CD4-positive, alpha-beta T cell treated with Interleukin-15 for 4 hours (primary cell): ENCODE results near the gene ARF5.

Experiments
- DNase-seq: peaks from one replicate; pipeline ENCODE4 v3.0.0-alpha.2; 2020; ENCODE audit warnings: low spot score

The ARF5 gene

GRCh38 chr7:127588697-127589482, 679 bp downstream of the ARF5 start:
- DNase-seq, result peak; percentile 26

DNA sequence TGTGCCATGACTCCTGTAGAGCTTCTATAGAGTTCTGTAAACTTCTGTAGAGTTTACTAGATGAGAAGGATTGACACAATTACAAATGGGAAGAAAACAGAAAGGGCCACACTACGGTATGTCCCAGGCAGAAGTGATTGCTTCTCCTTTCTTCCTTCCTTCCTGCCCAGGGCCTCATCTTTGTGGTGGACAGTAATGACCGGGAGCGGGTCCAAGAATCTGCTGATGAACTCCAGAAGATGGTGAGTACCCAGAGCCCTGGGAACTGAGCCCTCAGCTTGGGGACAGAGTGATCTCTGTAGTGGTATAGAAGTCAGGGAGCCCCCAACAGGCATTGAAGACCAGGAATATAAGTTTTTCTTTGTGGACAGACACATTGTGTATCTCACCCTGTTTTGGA, 1.7 kb downstream of the ARF5 start:
- DNase-seq, result no peak

GRCh38 chr7:127591189-127591588, 3.0 kb downstream of the ARF5 start:
- no peak for DNase-seq

DNA sequence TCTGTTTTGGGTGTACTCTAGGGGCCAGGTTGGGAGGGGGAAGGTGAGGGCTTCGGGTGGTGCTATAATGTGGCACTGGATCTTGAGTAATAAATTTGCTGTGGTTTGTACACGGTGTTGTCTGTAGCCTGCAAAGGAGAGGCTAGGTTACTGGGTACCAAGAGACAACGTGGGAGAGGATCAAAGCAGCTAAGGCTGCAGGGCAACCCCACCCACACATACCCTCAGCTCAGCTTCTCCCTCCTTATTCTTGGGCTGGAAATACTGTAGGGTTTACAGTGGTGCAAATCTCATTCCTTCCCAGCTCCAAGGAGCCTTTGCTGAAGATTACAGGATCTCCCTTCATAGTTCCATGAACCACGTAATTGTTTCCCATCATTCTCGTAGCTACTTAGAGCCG, 3.4 kb downstream of the ARF5 start:
- no peak for DNase-seq

DNA sequence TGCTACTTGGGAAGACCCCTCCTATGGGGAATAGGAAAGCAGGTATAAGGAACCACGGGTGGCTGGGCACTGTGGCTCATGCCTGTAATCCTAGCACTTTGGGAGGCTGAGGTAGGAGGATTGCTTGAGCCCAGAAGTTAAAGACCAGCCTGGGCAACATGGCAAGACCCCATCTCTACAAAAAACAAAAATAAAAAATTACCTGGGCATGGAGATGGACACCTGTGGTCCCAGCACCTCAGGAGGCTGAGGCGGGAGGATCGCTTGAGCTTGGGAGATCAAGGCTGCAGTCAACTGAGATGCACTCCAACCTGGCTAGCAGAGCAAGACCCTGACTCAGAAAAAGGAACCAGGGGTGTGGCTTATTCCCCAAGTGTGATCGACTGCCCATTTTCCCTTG, 4.3 kb downstream of the ARF5 start:
- no peak for DNase-seq

GRCh38 chr7:127594490-127594889, 6.3 kb downstream of the ARF5 start:
- DNase-seq, result no peak

- DNase-seq, result no peak
Observed at GRCh38 chr7:127595737-127596136, 7.5 kb downstream of the ARF5 start.

- no peak for DNase-seq
Observed at GRCh38 chr7:127598318-127598717, 10.1 kb downstream of the ARF5 start.

DNA sequence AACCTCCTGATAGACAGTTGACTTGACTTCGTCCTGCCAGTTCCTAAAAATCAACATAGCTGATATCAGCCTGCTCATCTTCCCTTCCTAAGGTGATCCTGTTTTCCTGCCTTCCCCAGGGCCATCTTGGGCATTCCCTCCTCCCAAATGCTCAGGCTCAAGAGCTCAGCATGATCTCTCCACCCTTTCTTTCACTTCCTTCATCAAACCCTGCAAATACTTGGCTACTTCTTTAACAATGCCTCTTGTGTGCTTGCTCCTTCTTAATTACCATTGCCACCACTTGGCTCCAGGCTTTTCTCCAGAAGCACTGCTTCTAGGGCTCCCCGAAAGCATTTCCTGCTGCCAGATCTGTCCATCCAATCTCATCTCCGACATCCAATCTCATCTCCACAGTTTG, 12.7 kb downstream of the ARF5 start:
- DNase-seq, result no peak

DNA sequence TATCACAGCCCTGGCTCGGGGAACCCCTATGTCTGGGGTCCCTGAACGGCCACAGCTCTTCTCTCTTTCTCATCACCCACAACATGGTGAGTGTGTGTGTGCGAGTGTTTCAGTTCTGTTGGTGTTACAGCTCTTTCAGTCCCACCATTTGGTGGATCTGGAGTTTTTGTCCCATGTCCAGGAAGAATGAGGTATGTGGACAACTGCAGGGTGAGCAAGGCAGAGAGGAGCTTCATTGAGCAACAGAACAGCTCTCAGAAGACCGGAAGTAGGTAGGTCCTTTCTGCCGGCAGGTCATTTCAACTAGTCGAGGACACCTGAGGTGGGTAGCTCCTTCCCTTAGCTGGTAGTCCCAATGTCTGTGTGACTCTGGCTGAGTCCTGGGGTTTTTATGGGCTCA, 20.2 kb downstream of the ARF5 start:
- no peak for DNase-seq

- DNase-seq, result no peak
Observed at GRCh38 chr7:127609297-127609696, 21.1 kb downstream of the ARF5 start.

DNA sequence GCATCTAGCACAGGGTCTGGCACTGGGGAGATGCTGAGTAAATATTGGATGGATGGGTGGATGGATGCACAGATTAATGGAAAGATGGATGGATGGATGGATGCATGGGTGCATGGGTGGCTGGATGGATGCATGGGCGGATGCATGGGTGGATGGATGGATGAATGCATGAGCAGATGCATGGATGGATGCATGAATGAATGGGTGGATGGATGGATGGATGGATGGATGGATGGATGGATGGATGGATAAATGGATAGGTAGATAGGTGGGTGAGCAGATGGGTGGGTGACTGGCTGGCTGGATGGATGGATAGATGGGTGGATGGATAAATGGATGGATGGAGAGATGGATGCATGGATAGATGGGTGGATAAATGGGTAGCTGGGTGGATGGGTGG, 24.1 kb downstream of the ARF5 start:
- no peak for DNase-seq

DNA sequence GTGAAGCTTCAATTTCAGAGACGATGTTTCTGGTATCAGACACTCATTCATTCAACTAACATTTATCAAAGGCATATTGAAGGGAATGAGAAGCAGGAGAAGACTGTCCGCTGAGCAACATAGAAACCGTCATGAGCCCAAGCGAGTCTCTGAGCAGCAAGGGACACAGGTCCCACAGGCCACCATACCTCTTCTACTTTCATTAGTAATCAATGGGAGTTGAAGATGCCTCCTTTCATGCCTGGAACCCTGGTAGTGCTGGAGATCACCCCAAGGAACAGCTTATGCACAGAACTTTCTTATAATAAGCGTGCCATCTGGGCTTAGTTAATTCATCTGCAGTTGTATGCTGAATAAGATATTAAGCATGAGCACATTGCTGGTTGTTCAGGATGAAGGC, 28.5 kb downstream of the ARF5 start:
- DNase-seq, result no peak

DNA sequence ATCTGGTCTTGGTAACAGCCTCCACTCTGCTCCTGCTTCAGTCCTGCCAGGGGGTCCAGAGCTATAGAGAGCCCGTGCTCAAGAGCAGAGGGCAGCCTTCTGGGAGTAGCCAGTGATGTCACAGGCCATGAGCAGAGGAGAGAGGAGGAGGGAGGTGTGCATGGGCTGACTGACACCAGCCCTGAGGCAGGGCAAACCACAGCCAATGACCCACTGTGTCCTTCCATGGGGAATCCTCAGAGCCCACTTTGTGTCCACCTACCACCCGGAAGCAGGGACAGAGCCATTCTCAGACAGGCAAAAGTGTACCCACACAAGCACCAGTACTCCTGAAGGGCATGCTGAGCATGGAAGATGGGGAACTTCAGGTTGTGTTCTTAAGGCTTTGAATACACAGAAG, 29.8 kb downstream of the ARF5 start, which contains the start of gene PAX4:
Gene PAX4 (minus strand): TSS at position 101 of the 400 bp plus-strand sequence. CDS start 2,214 bp downstream, outside the sequence.
- no peak for DNase-seq

GRCh38 chr7:127618775-127619174, 30.6 kb downstream of the ARF5 start:
- no peak for DNase-seq

GRCh38 chr7:127619681-127620405, 31.6 kb downstream of the ARF5 start:
- no peak for DNase-seq

- no peak for DNase-seq
Observed at GRCh38 chr7:127620406-127621233, 32.4 kb downstream of the ARF5 start.

DNA sequence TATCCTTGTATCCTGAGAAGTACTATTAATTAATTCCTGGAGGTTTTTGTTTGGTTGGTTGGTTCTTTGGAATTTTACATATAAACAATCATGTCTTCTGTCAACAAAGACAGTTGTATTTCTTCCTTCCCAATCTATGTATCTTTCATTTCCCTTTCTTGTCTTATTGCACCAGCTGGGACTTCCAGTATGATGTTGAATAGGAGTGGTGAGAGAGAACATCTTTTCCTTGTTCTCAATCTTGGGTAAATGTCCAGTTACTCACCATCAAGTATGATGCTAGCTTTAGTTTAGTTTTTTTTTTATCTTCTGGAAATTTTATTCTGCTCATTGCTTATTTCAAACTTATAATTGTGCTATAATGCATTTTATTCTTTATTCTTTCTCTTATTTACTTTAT, 37.1 kb downstream of the ARF5 start:
- no peak for DNase-seq

DNA sequence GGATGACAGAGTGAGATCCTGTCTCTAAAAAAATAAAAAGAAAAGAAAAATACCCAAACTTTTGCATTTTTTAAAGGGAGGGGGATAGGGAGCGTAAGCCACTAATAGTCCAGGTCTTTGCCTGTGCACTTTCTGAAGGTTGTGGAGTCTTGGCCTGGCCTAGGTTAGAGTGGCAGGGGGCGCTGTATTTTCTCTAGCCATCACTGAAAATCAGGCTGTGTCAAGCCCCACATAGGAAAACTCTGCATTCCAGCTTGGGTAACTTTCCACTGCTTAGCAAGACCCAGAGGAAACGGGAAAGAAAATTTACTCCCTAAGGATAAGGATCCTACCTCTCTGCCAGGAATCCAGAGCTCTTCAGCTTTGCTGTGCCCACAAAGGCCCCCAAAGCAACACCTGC, 40.2 kb downstream of the ARF5 start:
- no peak for DNase-seq

- peak; percentile 9 for DNase-seq
Observed at GRCh38 chr7:127629268-127629854, 41.1 kb downstream of the ARF5 start.

DNA sequence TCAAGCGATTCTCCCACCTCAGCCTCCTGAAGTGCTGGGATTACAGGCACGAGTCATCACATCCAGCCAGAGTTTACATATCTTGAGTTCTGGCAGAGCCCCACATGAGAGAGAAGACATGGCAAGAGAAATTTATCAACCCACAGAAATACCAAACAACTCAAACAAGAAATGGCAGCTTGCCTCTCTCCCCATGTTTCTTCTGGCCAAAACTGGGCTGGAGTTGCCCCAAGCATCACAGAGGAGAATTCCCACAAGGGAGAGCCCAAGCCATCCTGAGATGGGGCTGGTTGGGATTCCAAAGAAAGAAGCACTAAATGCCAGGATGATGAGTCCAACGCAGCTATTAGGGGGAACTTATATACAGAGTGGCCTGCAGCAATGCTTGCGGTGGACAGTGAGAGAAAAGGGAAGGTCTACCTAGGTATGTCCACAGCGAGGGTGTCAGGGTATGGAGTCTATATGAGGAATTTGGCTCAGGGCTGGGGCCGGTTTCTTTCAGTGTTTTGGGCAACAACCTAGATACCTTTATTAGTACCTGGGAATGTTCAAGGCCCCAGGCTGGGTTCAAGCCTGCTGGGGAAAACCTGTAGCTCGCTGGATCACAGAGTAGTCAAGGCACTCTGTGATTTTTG, 44.2 kb downstream of the ARF5 start:
- DNase-seq, result no peak
